ENCODE results near the gene MARF1. TPM values are rescaled to one million over a fixed set of nuclear protein-coding genes. Genes with fewer than 3 reads are reported as not detected.

MARF1 gene
- total RNA-seq, 2 experiments from 2014 or later, result 156 to 157 TPM

- Mint-ChIP-seq H3K4me3 (no peak overlapping the region), H3K36me3 (ENCODE audit: low read depth) (peaks cover 94% of the 10 kb centered on the region), H3K27ac (no peak overlapping the region), H3K4me1 (ENCODE audit: low read depth) (no peaks in the 10 kb centered on the region), H3K27me3 (no peaks in the 10 kb centered on the region), H3K9me3 (no peaks in the 10 kb centered on the region)
- no peaks in the 10 kb centered on the region for H3K27me3 ChIP-seq (ENCODE audit: control insufficient read depth in 1 of 2, insufficient read depth in 2 of 2, low read length in 2 of 2)
- DNase-seq (no peak), ATAC-seq (ENCODE audit: poor library complexity) (no peak)
- TF ChIP-seq CTCF (IDR thresholded peaks at IDR 0.05), result no peak
- H3K4me3 ChIP-seq (ENCODE audit: low read length), result no peak overlapping the region
- ChIA-PET CTCF (interaction anchor here (1.7 kb wide), 1 partner anchor 27 kb away, joined by 6 read pairs; the partner anchor contains the start of gene MARF1), POLR2A (interaction anchor here (1.3 kb wide), 1 partner anchor 28 kb away, joined by 3 read pairs; no protein-coding TSS in a partner anchor)
- intact Hi-C loops (cut with DNase I, micrococcal nuclease), result no loop called here
- no peaks in the 10 kb centered on the region for H3K9me3 ChIP-seq (ENCODE audit: control insufficient read depth in 1 of 2, insufficient read depth in 1 of 2, low read length in 2 of 2)
- H3K36me3 ChIP-seq (ENCODE audit: insufficient read depth, low read length), result peaks cover 91% of the 10 kb centered on the region
- no peak overlapping the region for H3K27ac ChIP-seq (ENCODE audit: low read depth in 1 of 2, low read length in 2 of 2)
- H3K4me1 ChIP-seq (ENCODE audit: insufficient read depth, low read length), result no peaks in the 10 kb centered on the region
Measured at GRCh38 chr16:15616012-15616411, 26.9 kb downstream of the MARF1 start.

GRCh38 chr16:15613676-15614075 is 29.3 kb downstream of the MARF1 start:
- Histone ChIP-seq H3K9me3 (ENCODE audit: control insufficient read depth in 1 of 2, insufficient read depth in 1 of 2, low read length in 2 of 2) (no peaks in the 10 kb centered on the region), H3K36me3 (ENCODE audit: insufficient read depth, low read length) (peaks cover 90% of the 10 kb centered on the region), H3K27me3 (ENCODE audit: control insufficient read depth in 1 of 2, insufficient read depth in 2 of 2, low read length in 2 of 2) (no peaks in the 10 kb centered on the region), H3K4me1 (ENCODE audit: insufficient read depth, low read length) (no peaks in the 10 kb centered on the region), H3K27ac (ENCODE audit: low read depth in 1 of 2, low read length in 2 of 2) (no peak overlapping the region), H3K4me3 (ENCODE audit: low read length) (no peak overlapping the region)
- DNase-seq, result no peak
- Mint-ChIP-seq H3K4me1 (ENCODE audit: low read depth) (no peaks in the 10 kb centered on the region), H3K27ac (no peak overlapping the region), H3K4me3 (no peak overlapping the region), H3K9me3 (no peaks in the 10 kb centered on the region), H3K36me3 (ENCODE audit: low read depth) (peaks cover 94% of the 10 kb centered on the region), H3K27me3 (no peaks in the 10 kb centered on the region)
- CTCF ChIA-PET, result interaction anchor here (0.6 kb wide), 1 partner anchor 156 kb away, joined by 3 read pairs; no protein-coding TSS in a partner anchor
- intact Hi-C loops (cut with DNase I, micrococcal nuclease), result no loop called here
- no peak for ATAC-seq (ENCODE audit: poor library complexity)
- no peak for TF ChIP-seq CTCF (IDR thresholded peaks at IDR 0.05)
- POLR2A ChIA-PET, result interaction anchor here (0.7 kb wide), 2 partner anchors 23 to 1618 kb away, joined by 3 read pairs; no protein-coding TSS in a partner anchor

GRCh38 chr16:15611610-15612009 is 31.3 kb downstream of the MARF1 start:
- Mint-ChIP-seq H3K27ac (no peak overlapping the region), H3K9me3 (no peaks in the 10 kb centered on the region), H3K27me3 (no peaks in the 10 kb centered on the region), H3K4me1 (ENCODE audit: low read depth) (peaks cover 2% of the 10 kb centered on the region), H3K36me3 (ENCODE audit: low read depth) (peaks cover 94% of the 10 kb centered on the region), H3K4me3 (no peak overlapping the region)
- Histone ChIP-seq H3K4me1 (ENCODE audit: insufficient read depth, low read length) (no peaks in the 10 kb centered on the region), H3K27me3 (ENCODE audit: control insufficient read depth in 1 of 2, insufficient read depth in 2 of 2, low read length in 2 of 2) (no peaks in the 10 kb centered on the region), H3K27ac (ENCODE audit: low read depth in 1 of 2, low read length in 2 of 2) (no peak overlapping the region), H3K36me3 (ENCODE audit: insufficient read depth, low read length) (peaks cover 90% of the 10 kb centered on the region), H3K4me3 (ENCODE audit: low read length) (no peak overlapping the region), H3K9me3 (ENCODE audit: control insufficient read depth in 1 of 2, insufficient read depth in 1 of 2, low read length in 2 of 2) (no peaks in the 10 kb centered on the region)
- intact Hi-C loops (cut with DNase I, micrococcal nuclease), result no loop called here
- TF ChIP-seq CTCF (IDR thresholded peaks at IDR 0.05), result no peak
- ATAC-seq (ENCODE audit: poor library complexity), result no peak
- ChIA-PET POLR2A (no interaction called here), CTCF (no interaction called here)
- no peak for DNase-seq
